Measurements from ENCODE around the gene ARSB. TPM values are rescaled to one million over a fixed set of nuclear protein-coding genes. Genes with fewer than 3 reads are reported as not detected.

ARSB gene
- total RNA-seq, 1 experiment from 2014 or later, result 11.4 TPM

DNA sequence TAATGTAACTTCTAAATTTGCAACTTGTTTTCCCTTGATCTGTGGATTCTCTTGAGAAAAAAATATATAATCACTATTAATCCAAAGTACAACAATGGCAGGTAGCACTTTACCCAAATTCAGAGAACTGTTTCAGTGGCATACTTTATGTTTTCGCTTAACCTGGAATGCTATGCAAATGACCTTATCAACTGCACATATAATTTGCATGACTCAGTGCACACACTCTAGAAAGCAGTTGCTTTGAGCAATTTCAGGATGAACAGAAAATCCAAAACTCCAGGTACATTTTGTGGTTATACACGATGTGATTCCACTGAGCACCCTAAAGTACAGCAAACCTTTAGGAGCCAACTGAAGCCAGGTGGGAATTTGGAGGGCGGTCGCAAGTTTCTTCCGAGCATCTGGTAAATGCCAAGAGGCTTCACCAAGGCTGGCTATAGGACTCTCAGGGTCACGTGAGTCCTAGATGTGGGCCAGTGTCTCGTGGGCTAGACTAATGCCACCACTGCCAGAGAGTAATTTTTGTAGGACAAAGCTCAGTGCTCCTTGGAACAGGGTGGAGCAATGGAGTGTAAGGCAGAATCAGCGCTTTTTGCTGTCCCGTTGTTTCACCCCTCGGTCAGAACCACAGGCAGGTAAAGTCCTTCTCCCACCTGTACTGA is 47.1 kb upstream of the ARSB start:
- H4K5ac ChIP-seq (ENCODE audit: insufficient read length, low read depth, low read length), result no peak overlapping the region
- no peaks in the 10 kb centered on the region for H3K79me2 ChIP-seq (ENCODE audit: insufficient read depth, low read length)
- H3K4ac ChIP-seq (ENCODE audit: low read depth, low read length), result no peak overlapping the region
- H3K27ac ChIP-seq (ENCODE audit: insufficient read length, low read depth, low read length), result no peak overlapping the region
- H3K4me1 Mint-ChIP-seq, result no peaks in the 10 kb centered on the region
- H4K8ac ChIP-seq (replicated peaks; ENCODE audit: insufficient read length, low read depth, low read length), result no peak overlapping the region
- no peak overlapping the region for H2BK5ac ChIP-seq (ENCODE audit: insufficient read length, low read length)
- H3K36me3 Mint-ChIP-seq (ENCODE audit: insufficient read depth in 1 of 3, low read depth in 3 of 3), result no peaks in the 10 kb centered on the region
- DNase-seq, result no peak
- H3K27me3 ChIP-seq (ENCODE audit: insufficient read depth, low read length), result no peaks in the 10 kb centered on the region
- no peaks in the 10 kb centered on the region for H3K27me3 Mint-ChIP-seq (ENCODE audit: low read depth)
- H3T11ph ChIP-seq (ENCODE audit: low read length), result no peak overlapping the region
- no peaks in the 10 kb centered on the region for H3K23me2 ChIP-seq (ENCODE audit: insufficient read length, low read depth, low read length, poor library complexity, severe bottlenecking)
- H3K4me1 ChIP-seq (ENCODE audit: insufficient read depth, low read length), result no peaks in the 10 kb centered on the region
- H3K9me3 ChIP-seq (ENCODE audit: control insufficient read depth, low read depth, low read length), result no peaks in the 10 kb centered on the region
- H3K23ac ChIP-seq (ENCODE audit: insufficient read length, low read depth, low read length), result no peak overlapping the region
- H4K91ac ChIP-seq (ENCODE audit: insufficient read length, low read depth, low read length), result no peak overlapping the region
- H3K9me3 Mint-ChIP-seq, result no peaks in the 10 kb centered on the region
- no peaks in the 10 kb centered on the region for H3K79me1 ChIP-seq (ENCODE audit: insufficient read depth, low read depth, low read length, poor library complexity, severe bottlenecking)
- no peak overlapping the region for H2AK5ac ChIP-seq (ENCODE audit: insufficient read length, low read length)
- H3K14ac ChIP-seq (ENCODE audit: insufficient read depth, low read length), result no peak overlapping the region
- no peak overlapping the region for H3K9ac ChIP-seq (ENCODE audit: extremely low read depth, insufficient read length, low read length)
- H3K18ac ChIP-seq (ENCODE audit: insufficient read length, low read depth, low read length), result no peak overlapping the region
- H2BK12ac ChIP-seq (ENCODE audit: insufficient read length, low read depth, low read length), result no peak overlapping the region
- no peak overlapping the region for H2AFZ ChIP-seq (ENCODE audit: low read length)
- WGBS (ENCODE audit: extremely low coverage, insufficient read length, low lambda C conversion rate), result no CpG with 5 or more reads among the region's 10 CpGs
- no peak overlapping the region; a peak in 1 of 5 replicates for H3K4me3 Mint-ChIP-seq
- no peak overlapping the region for H3K4me2 ChIP-seq (ENCODE audit: insufficient read depth, insufficient read length, low read length)
- H3K56ac ChIP-seq (ENCODE audit: insufficient read length, low read depth, low read length), result no peak overlapping the region
- no peak overlapping the region for H2BK120ac ChIP-seq (ENCODE audit: low read depth, low read length, poor library complexity, severe bottlenecking)
- TF ChIP-seq, protein P1, sequence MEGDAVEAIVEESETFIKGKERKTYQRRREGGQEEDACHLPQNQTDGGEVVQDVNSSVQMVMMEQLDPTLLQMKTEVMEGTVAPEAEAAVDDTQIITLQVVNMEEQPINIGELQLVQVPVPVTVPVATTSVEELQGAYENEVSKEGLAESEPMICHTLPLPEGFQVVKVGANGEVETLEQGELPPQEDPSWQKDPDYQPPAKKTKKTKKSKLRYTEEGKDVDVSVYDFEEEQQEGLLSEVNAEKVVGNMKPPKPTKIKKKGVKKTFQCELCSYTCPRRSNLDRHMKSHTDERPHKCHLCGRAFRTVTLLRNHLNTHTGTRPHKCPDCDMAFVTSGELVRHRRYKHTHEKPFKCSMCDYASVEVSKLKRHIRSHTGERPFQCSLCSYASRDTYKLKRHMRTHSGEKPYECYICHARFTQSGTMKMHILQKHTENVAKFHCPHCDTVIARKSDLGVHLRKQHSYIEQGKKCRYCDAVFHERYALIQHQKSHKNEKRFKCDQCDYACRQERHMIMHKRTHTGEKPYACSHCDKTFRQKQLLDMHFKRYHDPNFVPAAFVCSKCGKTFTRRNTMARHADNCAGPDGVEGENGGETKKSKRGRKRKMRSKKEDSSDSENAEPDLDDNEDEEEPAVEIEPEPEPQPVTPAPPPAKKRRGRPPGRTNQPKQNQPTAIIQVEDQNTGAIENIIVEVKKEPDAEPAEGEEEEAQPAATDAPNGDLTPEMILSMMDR (conservative IDR thresholded peaks at IDR 0.05), result no peak
- H2BK20ac ChIP-seq (ENCODE audit: low read depth, low read length, poor library complexity, severe bottlenecking), result no peak overlapping the region
- no peaks in the 10 kb centered on the region for H4K20me1 ChIP-seq (ENCODE audit: control insufficient read depth, insufficient read depth, insufficient read length)
- no peak overlapping the region for H2BK15ac ChIP-seq (ENCODE audit: low read depth, low read length)
- H3K27ac Mint-ChIP-seq, result no peak overlapping the region; a peak in 1 of 7 replicates

Data from H9 (cell line).